ENCODE measurements around the gene DPEP1. TPM values are rescaled to one million over a fixed set of nuclear protein-coding genes. Genes with fewer than 3 reads are reported as not detected.
"Not testable (repeated sequence)": the region's sequence is repeated elsewhere in the genome, so short reads cannot be mapped to it uniquely, and the experiment has no call there.

The DPEP1 gene
- total RNA-seq, 2 experiments from 2014 or later: not detected

GRCh38 chr16:89668790-89669158, 55.3 kb downstream of the DPEP1 start:
- H3K4me1 Mint-ChIP-seq: peaks cover 12% of the 10 kb centered on the region
- no peak for ATAC-seq (ENCODE audit: low read depth)
- peak overlapping the region; percentile 19 for H3K4me3 Mint-ChIP-seq
- no peak overlapping the region for H3K27ac Mint-ChIP-seq
- DNase-seq: no peak
- H3K36me3 Mint-ChIP-seq: peaks cover 1% of the 10 kb centered on the region
- H3K9me3 Mint-ChIP-seq: no peaks in the 10 kb centered on the region
- H3K27me3 Mint-ChIP-seq: no peaks in the 10 kb centered on the region
- POLR2A ChIA-PET: interaction anchor here (0.6 to 1.4 kb wide), 2 partner anchors 17 to 60 kb away, joined by 4 to 5 read pairs; partner anchors contain the start of gene CDK10

- POLR2A ChIA-PET: no interaction called here
- no peak for ATAC-seq (ENCODE audit: low read depth)
- DNase-seq: no peak
- no peaks in the 10 kb centered on the region for H3K27me3 Mint-ChIP-seq
- H3K27ac Mint-ChIP-seq: no peak overlapping the region
- no peaks in the 10 kb centered on the region for H3K9me3 Mint-ChIP-seq
- no peak overlapping the region for H3K4me3 Mint-ChIP-seq
- peaks cover 12% of the 10 kb centered on the region for H3K4me1 Mint-ChIP-seq
- H3K36me3 Mint-ChIP-seq: no peaks in the 10 kb centered on the region
Measured at GRCh38 chr16:89669755-89670154, 56.3 kb downstream of the DPEP1 start.

GRCh38 chr16:89670496-89671431, 57.3 kb downstream of the DPEP1 start:
- H3K9me3 Mint-ChIP-seq: no peaks in the 10 kb centered on the region
- H3K36me3 Mint-ChIP-seq: no peaks in the 10 kb centered on the region
- POLR2A ChIA-PET: interaction anchor here (0.6 kb wide), 2 partner anchors 306 to 537 kb away, joined by 3 read pairs; no protein-coding TSS in a partner anchor
- H3K27ac Mint-ChIP-seq: no peak overlapping the region
- H3K4me1 Mint-ChIP-seq: peaks cover 12% of the 10 kb centered on the region
- no peak overlapping the region for H3K4me3 Mint-ChIP-seq
- DNase-seq (no peak), ATAC-seq (ENCODE audit: low read depth) (no peak)
- no peaks in the 10 kb centered on the region for H3K27me3 Mint-ChIP-seq

- DNase-seq; H3K27ac Mint-ChIP-seq; H3K9me3 Mint-ChIP-seq; H3K27me3 Mint-ChIP-seq; ATAC-seq (ENCODE audit: low read depth); H3K36me3 Mint-ChIP-seq; H3K4me3 Mint-ChIP-seq: not testable (repeated sequence)
- POLR2A ChIA-PET: interaction anchor here (0.6 kb wide), 2 partner anchors 305 to 537 kb away, joined by 3 read pairs; no protein-coding TSS in a partner anchor
- H3K4me1 Mint-ChIP-seq: peaks cover 11% of the 10 kb centered on the region
Measured at GRCh38 chr16:89671565-89671964, 58.1 kb downstream of the DPEP1 start.

GRCh38 chr16:89672177-89672941, 58.9 kb downstream of the DPEP1 start:
- Mint-ChIP-seq H3K27me3 (no peaks in the 10 kb centered on the region), H3K4me1 (peaks cover 9% of the 10 kb centered on the region), H3K27ac (no peak overlapping the region), H3K4me3 (no peak overlapping the region), H3K36me3 (no peaks in the 10 kb centered on the region), H3K9me3 (no peaks in the 10 kb centered on the region)
- DNase-seq: no peak
- POLR2A ChIA-PET: no interaction called here
- no peak for ATAC-seq (ENCODE audit: low read depth)

- POLR2A ChIA-PET: no interaction called here
Measured at GRCh38 chr16:89678258-89678657, 64.8 kb downstream of the DPEP1 start.

GRCh38 chr16:89685916-89686315, 72.5 kb downstream of the DPEP1 start:
- H3K4me3 Mint-ChIP-seq: peak overlapping the region; percentile 37
- no peaks in the 10 kb centered on the region for H3K27me3 Mint-ChIP-seq
- no peak for ATAC-seq (ENCODE audit: low read depth)
- H3K9me3 Mint-ChIP-seq: no peaks in the 10 kb centered on the region
- POLR2A ChIA-PET: interaction anchor here (0.6 to 1.9 kb wide), 8 partner anchors 12 to 189 kb away, joined by 3 to 18 read pairs (median 5); no protein-coding TSS in a partner anchor
- DNase-seq: no peak
- H3K36me3 Mint-ChIP-seq: peaks cover 8% of the 10 kb centered on the region
- H3K27ac Mint-ChIP-seq: no peak overlapping the region
- peaks cover 11% of the 10 kb centered on the region for H3K4me1 Mint-ChIP-seq

More at GRCh38 chr16:89678258-89678657, 64.8 kb downstream of the DPEP1 start:
- Mint-ChIP-seq H3K9me3 (no peaks in the 10 kb centered on the region), H3K36me3 (no peaks in the 10 kb centered on the region), H3K4me1 (no peaks in the 10 kb centered on the region), H3K4me3 (no peak overlapping the region), H3K27me3 (no peaks in the 10 kb centered on the region), H3K27ac (no peak overlapping the region)
- DNase-seq (no peak), ATAC-seq (ENCODE audit: low read depth) (no peak)

- Mint-ChIP-seq H3K9me3 (no peaks in the 10 kb centered on the region), H3K36me3 (peaks cover 8% of the 10 kb centered on the region), H3K4me1 (peaks cover 11% of the 10 kb centered on the region), H3K27me3 (no peaks in the 10 kb centered on the region), H3K4me3 (peak within 1 kb of the TSS; percentile 96), H3K27ac (peak within 1 kb of the TSS; percentile 90)
- peak; percentile 88 for ATAC-seq (ENCODE audit: low read depth)
- POLR2A ChIA-PET: interaction anchor here (0.6 to 1.9 kb wide), 9 partner anchors 11 to 188 kb away, joined by 3 to 18 read pairs (median 5); partner anchors contain the start of gene TCF25
- peak; percentile 98 for DNase-seq
Measured at GRCh38 chr16:89686520-89687091, 73.2 kb downstream of the DPEP1 start, which contains the start of gene CDK10. CDK10 (plus strand) TSS chr16:89686689; CDS start chr16:89686711, 22 bp downstream.

- no peaks in the 10 kb centered on the region for H3K9me3 Mint-ChIP-seq
- peaks cover 8% of the 10 kb centered on the region for H3K36me3 Mint-ChIP-seq
- POLR2A ChIA-PET: interaction anchor here (0.9 to 1.9 kb wide), 7 partner anchors 10 to 186 kb away, joined by 4 to 18 read pairs (median 5); partner anchors contain the start of gene TCF25
- ATAC-seq (ENCODE audit: low read depth): peak; percentile 50
- H3K27ac Mint-ChIP-seq: peak overlapping the region; percentile 55
- no peak for DNase-seq
- H3K27me3 Mint-ChIP-seq: no peaks in the 10 kb centered on the region
- peaks cover 11% of the 10 kb centered on the region for H3K4me1 Mint-ChIP-seq
- peak overlapping the region; percentile 96 for H3K4me3 Mint-ChIP-seq
Measured at GRCh38 chr16:89687092-89687940, 73.9 kb downstream of the DPEP1 start.

Other genes starting within 250 kb of the DPEP1 start
- 100 to 1,000 TPM; 213 to 217 TPM for gene ANKRD11, start 123.1 kb upstream of the DPEP1 start, total RNA-seq
- gene SPG7, start 105.2 kb upstream of the DPEP1 start, total RNA-seq: 100 to 1,000 TPM; 112 to 113 TPM
- gene RPL13, start 53.0 kb upstream of the DPEP1 start, total RNA-seq: 1,000 to 10,000 TPM; 2,631 to 2,711 TPM
- gene CPNE7, start 37.9 kb upstream of the DPEP1 start, total RNA-seq: 1 to 10 TPM; 3.9 to 4.3 TPM
- gene CHMP1A, start 44.1 kb downstream of the DPEP1 start, total RNA-seq: 10 to 100 TPM; 88.1 to 96.3 TPM
- gene SPATA33, start 44.2 kb downstream of the DPEP1 start, total RNA-seq: 10 to 100 TPM in 1 of 2 experiments, 1 to 10 TPM in 1; 9.8 to 11.6 TPM
- gene CDK10, start 73.0 kb downstream of the DPEP1 start, total RNA-seq: 100 to 1,000 TPM; 103 to 104 TPM
- gene SPATA2L, start 88.1 kb downstream of the DPEP1 start, total RNA-seq: 1 to 10 TPM; 7.6 to 8.0 TPM
- gene VPS9D1, start 107.3 kb downstream of the DPEP1 start, total RNA-seq: 10 to 100 TPM; 10.3 to 12.8 TPM
- 100 to 1,000 TPM in 1 of 2 experiments, 10 to 100 TPM in 1; 98.0 to 107 TPM for gene ZNF276, start 107.9 kb downstream of the DPEP1 start, total RNA-seq
- gene FANCA, start 203.0 kb downstream of the DPEP1 start, total RNA-seq: 10 to 100 TPM; 86.9 to 97.2 TPM
- gene SPIRE2, start 214.8 kb downstream of the DPEP1 start, total RNA-seq: 1 to 10 TPM; 1.5 to 1.8 TPM

Measured in activated naive CD8-positive, alpha-beta T cell treated with anti-CD3 and anti-CD28 coated beads, Interleukin-2, amount 10 ng/mL, durations not matched to agents 7 days and 5 days (primary cell).